Body of pancreas (tissue), 4 donors: ENCODE measurements around the gene CDH4.

Experiments
- POLR2A ChIP-seq, 3 donors: fragments of 450-650 bp; IDR thresholded peaks; one replicate each; pipeline ENCODE4 v1.6.1; 2016; ENCODE audit warnings: antibody characterized with exemption in 3 of 3, mild to moderate bottlenecking in 2 of 3
- TF ChIP-seq, protein P1 (sequence below), 7 experiments: fragments of 450-650 bp in 4 of 7; fragments of 200-600 bp in 3 of 7; sonication (generic) in 3 of 7; IDR thresholded peaks; one replicate each; pipeline ENCODE4 v1.5.1; 2016 to 2019; ENCODE audit warnings: antibody characterized with exemption in 7 of 7

GRCh38 chr20:61796738-61797137 lies 544.7 kb downstream of the CDH4 start:
- TF ChIP-seq, protein P1, sequence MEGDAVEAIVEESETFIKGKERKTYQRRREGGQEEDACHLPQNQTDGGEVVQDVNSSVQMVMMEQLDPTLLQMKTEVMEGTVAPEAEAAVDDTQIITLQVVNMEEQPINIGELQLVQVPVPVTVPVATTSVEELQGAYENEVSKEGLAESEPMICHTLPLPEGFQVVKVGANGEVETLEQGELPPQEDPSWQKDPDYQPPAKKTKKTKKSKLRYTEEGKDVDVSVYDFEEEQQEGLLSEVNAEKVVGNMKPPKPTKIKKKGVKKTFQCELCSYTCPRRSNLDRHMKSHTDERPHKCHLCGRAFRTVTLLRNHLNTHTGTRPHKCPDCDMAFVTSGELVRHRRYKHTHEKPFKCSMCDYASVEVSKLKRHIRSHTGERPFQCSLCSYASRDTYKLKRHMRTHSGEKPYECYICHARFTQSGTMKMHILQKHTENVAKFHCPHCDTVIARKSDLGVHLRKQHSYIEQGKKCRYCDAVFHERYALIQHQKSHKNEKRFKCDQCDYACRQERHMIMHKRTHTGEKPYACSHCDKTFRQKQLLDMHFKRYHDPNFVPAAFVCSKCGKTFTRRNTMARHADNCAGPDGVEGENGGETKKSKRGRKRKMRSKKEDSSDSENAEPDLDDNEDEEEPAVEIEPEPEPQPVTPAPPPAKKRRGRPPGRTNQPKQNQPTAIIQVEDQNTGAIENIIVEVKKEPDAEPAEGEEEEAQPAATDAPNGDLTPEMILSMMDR (IDR thresholded peaks at IDR 0.05): no peak
- no peak for TF ChIP-seq POLR2A (IDR thresholded peaks at IDR 0.05)
